GM18907 (cell line): Measurements from ENCODE around the gene SLC22A6.

Source experiments
- ATAC-seq: cut with Tn5 transposase; IDR thresholded peaks from one replicate; pipeline ENCODE4 v1.9.1; 2021; ENCODE audit warnings: mild to moderate bottlenecking, moderate library complexity; ENCODE audit not compliant: unreplicated experiment

Gene SLC22A6, protein sequence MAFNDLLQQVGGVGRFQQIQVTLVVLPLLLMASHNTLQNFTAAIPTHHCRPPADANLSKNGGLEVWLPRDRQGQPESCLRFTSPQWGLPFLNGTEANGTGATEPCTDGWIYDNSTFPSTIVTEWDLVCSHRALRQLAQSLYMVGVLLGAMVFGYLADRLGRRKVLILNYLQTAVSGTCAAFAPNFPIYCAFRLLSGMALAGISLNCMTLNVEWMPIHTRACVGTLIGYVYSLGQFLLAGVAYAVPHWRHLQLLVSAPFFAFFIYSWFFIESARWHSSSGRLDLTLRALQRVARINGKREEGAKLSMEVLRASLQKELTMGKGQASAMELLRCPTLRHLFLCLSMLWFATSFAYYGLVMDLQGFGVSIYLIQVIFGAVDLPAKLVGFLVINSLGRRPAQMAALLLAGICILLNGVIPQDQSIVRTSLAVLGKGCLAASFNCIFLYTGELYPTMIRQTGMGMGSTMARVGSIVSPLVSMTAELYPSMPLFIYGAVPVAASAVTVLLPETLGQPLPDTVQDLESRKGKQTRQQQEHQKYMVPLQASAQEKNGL

DNA sequence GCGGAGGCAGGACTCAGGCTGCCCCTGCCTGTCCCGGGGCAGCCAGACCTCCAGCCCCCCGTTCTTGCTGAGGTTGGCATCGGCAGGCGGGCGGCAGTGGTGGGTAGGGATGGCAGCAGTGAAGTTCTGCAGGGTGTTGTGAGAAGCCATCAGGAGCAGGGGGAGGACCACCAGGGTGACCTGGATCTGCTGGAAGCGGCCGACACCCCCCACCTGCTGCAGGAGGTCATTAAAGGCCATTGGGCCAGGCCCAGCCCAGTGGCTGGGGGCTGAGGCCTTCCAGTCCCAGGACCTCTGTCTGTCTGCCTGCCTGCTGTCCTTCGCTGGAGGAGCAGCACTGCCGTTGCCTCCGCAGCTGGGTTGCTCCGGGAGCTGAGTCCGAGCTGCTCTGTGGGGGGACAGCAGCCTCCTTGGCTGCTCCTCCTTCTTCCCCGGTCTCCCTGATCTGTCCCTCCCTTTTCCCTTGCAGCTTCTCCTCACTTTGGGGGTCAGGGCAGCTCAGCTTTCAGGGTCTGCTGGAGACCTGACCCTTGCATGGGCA is at the start of gene SLC22A6:
TSS of gene SLC22A6 (minus strand) at position 517 of the 541 bp plus-strand sequence. CDS start at position 240, 277 bp downstream.
- ATAC-seq = no peak

DNA sequence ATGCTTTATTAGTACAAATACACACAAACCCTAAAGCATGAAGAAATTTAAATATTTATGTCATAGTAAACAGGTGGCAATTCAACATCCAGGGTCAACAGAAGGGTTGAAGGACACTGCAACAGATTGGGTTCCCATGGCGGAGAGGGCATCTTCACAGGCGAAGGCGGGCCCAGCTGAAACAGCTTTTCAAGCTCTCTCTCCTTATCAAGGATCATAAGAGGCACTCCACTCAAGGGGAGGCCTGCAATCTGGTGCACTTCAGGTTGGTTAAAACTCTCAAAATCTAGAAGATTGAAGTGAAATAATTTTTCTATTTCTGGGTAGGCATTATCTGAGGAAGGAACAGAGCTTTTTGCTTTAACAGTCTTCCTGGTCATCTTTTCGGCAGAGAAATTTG is 47.7 kb upstream of the SLC22A6 start:
- ATAC-seq = no peak

DNA sequence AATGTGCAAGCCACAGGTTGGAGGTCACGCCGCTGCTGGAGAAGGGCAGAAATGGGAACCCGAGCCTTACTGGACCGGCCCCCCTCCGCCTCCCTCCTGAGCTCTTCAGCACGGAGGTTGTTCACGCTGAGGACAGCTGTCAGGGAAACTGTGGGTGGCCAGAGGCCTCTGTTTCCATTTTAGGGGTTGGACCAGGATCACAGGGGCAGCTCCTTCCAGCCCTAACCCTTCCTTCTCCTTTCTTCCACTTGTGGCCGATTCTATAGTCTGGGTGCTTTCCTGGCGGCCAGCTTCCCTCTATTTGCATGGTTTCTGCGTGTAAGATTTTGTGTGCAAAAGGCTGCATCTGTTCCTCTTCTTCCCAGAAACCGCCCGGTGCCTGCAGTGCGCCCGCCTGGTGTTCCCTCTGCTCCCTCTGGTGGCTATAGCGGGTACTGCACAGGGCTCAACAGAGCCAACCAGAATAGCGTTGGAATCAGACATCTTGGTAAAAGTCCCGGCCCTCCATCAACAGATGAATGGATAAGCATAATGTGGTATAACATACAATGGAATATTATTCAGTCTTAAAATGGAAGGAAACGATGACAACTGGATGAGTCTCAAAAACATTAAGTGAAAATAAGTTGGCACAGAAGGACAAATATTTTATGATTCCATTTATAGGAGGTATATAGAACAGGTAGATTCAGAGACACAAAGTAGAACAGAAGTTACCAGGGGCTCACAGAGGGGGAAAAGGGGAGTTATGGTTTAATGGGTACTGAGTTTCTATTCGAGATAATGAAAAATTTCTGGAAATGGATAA is 39.3 kb upstream of the SLC22A6 start:
- no peak for ATAC-seq

DNA sequence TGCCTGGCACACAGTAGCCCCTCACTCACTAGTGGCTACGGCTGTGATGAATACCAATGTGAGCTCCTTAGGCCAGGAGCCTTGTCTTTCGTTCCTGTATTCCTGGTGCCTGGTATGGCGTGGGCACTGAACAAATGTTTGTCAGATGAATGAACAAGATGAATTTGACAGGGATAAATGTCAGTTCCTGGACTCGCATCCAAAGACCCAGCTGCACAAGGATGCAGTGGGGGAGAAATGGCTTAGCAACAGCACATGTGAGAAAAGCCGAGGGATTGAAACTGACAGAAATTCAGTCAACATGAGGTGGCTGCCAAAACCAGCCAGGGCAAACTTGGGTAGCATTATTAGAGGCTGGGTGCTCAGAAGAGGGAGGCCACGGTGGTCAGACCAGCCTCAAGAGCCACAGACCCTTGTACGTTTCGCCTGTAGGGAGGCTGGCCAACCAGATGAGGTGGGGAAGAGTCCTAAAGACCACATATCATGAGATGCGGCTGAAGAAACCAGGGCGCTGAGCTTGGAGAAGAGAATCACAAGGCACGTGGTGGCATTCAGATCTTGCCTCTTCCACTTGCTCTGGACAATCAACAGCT is 38.6 kb upstream of the SLC22A6 start:
- no peak for ATAC-seq

GRCh38 chr11:63022441-63022840 is 37.7 kb upstream of the SLC22A6 start:
- ATAC-seq = no peak

GRCh38 chr11:63020671-63021291 is 36.0 kb upstream of the SLC22A6 start:
- ATAC-seq = no peak

DNA sequence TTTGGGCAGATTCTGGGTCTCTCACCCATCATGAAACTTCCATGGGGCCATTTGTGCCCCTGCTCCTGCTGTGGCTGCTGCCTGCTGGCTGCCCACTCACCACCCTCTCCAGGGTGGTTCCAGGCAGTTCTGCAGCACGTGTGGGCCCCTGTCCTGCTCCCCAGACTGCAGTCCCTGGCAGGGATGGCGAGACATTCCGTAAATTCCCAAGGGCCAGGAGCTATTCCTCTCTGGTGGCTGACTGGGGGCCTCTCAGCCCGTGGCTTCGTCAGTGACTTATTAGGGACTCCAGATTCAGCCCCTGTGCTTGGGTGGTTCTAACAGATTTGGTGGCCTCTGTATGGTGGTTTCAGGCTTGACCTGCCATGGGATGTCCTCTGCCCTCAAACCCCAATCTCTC is 34.7 kb upstream of the SLC22A6 start:
- ATAC-seq = no peak

DNA sequence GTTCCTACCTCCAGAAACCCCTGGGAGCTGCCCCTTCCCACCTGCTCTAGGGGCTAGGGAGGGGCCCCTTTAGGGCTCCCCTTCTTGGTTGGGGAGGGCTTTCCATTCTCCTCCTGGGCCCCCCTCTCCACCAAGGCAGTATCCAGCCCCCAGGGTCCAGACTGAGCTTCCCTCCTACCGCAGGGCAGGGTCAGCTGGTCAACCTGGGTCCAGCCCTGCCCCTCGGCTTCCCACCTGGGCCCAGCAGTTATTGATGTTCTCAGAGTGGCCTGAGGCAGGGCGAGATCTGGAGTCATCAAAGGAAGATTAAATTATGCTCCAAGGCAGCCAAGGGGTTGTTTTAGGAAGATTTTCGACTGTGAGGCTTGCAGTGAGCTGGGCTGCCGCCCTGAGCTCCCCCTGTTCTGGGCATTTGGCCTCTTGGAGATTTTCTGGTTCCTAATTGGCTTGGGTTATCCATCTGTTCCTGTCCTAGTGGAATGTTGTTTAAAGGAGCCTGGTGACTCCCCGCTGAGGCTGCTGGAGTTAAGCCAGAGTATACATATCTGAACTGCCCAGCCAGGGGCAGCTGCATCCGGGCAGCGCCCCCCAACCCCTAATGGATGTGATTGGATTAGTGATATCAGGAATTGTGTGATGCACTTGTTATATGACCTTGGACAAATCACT is 32.7 kb upstream of the SLC22A6 start:
- no peak for ATAC-seq

- ATAC-seq = no peak
These were observed 30.9 kb upstream of the SLC22A6 start, which contains the start of gene SLC22A8 for GRCh38 chr11:63015521-63016215. Gene SLC22A8, minus strand, starts transcription at chr11:63015841. Its CDS starts 883 bp downstream, at chr11:63014958.

DNA sequence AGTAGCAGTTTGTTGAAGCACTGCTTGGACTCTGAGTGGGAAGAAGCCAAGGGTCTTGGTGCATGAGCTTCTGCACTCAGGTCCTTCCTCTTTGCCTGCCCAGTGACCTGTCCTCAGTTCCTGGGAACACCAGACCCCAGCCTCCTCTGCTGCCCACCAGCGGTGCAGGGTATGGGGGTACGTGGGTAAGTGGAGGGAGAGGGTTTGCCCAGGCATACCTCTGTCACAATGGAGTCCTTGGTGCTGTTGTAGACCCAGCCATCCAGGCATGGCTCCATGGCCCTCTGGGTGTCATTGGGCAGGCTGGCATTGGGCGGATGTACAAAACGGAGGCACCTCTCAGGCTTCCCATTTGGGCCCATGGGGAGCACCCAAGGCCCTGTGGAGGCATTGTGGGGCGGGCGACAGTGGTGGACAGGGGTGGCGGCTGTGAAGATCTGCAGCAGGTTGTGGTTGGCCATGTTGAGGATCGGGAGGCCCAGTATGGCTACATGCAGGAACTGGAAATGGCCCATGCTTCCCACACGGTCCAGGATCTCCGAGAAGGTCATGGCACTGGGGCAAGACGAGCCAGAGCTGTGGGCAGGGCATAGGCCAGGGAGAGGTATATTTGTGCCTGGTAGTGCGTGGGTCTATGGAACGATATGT is 29.8 kb upstream of the SLC22A6 start:
- ATAC-seq = no peak

- ATAC-seq = no peak
These were observed 28.1 kb upstream of the SLC22A6 start for GRCh38 chr11:63012839-63013238.

- no peak for ATAC-seq
These were observed 27.7 kb upstream of the SLC22A6 start for GRCh38 chr11:63012430-63012829.

DNA sequence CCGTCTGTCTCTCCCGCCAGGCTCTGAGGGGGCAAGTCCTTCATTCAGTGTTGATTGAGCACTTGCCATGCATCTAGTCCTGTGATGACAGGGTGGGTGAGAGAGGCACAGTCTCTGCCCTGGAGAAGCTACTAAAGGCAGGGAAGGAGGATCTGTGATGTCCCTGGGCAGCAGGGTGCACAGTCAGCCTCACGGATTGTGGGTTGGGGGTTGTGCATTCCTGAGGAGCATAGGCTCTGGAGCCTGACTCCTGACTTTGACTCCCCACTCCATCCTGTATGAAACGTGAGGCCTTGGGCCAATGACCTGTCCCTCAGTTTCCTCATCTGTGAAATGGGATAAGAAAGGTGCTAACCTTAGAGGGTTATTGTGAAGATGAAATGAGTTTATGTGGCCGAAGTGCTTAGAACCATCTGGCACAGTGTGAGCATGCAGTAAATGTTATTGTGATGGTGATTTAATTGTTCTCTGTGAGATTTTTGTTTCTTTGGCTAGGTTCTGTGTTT is 26.2 kb upstream of the SLC22A6 start:
- no peak for ATAC-seq

DNA sequence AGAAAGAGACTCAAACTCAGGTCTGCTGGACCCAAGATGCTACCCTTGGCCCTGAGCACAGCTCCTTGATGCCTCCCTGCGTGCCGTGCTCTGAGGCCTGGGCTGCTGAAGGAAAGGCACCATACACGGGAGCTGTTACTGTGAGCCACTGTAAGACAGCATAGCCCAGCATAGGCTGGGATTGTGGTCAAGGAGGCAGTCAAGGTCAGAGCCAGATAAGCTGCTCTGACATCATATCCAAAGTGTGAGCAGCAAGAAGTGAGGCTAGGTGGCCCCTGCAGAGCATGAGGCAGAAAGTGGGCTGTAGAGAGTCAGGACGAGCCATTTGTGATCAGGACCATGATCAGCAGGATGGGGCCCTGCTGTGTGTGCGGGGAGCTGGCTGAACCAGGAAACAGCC is 23.2 kb upstream of the SLC22A6 start:
- no peak for ATAC-seq

DNA sequence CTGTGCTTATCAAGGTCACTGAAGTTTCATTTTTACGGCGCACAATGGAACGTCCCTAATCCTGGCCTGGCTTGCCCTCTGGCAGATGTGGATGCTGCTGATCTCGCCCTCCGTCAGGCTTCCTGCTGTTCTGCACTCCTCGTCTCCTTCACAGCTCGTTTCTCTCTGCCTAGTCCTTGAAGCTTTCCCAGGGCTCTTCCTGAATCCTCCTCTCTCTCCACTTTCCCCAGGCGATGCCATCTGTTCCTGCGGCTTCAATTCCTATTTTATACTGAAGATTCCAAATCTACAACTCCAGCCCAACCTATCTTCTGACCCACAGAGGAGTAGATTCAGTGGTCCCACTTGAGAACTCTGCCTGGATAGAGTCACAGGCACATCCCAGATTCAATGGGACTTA is 16.7 kb upstream of the SLC22A6 start:
- no peak for ATAC-seq

- ATAC-seq = no peak
These were observed 14.9 kb upstream of the SLC22A6 start for GRCh38 chr11:62999649-63000048.

DNA sequence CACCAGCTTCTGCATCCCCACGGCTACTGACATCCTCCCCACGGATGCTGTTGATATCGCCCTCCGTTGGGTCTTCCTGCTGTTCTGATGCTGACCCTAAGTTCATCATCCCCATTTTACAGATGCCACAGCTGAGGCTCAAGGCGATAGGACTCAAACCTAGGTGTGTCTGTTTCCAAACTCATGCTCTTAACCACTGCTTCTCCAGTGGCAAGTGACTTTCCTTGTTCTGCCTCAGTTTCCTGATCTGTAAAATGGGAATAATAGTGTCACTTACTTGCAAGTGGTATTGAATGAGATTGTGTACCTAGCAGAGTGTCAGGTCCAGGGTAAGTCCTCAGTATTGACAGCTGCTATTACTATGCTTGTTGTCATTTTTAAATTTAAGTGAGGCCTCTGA is 14.4 kb upstream of the SLC22A6 start:
- no peak for ATAC-seq

DNA sequence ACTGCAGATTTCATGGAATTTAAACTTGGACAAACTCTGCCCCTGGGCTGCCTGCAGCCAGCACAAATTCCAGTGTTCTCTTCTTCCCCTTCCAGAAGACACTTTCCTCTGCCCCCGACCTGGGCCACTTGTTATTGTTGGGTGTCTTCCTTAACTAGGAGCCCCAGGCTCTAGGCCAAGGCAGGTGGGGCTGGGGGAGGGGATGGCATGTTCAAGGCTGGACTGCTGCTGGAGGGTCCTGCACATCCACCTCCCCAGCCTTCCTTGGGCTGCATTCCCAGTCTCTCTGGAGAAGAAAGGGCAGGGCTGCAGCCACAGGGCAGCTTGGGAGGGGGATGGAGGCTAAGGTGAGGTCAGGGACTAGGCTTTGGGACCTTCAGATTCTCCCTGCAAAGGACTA is 11.5 kb upstream of the SLC22A6 start:
- no peak for ATAC-seq

DNA sequence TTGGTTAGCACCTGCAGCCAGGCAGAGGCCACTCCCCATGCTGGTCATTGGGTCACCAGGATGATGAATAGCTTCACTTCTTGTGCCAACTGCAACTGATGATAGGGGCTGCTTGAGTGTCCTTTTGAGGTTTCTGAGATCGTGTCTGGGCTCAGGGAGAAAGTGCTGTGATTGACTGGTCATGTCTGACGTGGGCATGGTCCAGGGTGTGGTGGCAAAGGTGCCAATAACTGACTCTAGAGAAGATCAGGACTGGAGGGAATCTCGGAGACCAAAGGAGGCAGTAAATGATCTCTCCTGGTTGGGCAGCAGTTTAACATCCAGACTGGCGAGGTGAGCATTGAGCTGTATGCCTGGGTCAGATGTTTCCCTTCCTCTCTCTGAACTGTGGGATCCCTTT is 10.0 kb upstream of the SLC22A6 start:
- no peak for ATAC-seq
